Fibroblast of pulmonary artery (primary cell): ENCODE results near the gene MAL.
"Not testable (repeated sequence)": the region's sequence is repeated elsewhere in the genome, so short reads cannot be mapped to it uniquely, and the experiment has no call there.

Source experiments
- DNase-seq: peaks from one replicate; pipeline ENCODE4 v3.0.0-alpha.2; 2010; ENCODE audit warnings: low read depth
- H3K4me3 ChIP-seq: replicated peaks from 2 replicates; pipeline ENCODE4 v1.5.1; 2011; ENCODE audit warnings: low read depth, mild to moderate bottlenecking, control low read depth, low read length, moderate library complexity
- TF ChIP-seq, protein P1 (sequence below): IDR thresholded peaks from 2 replicates; pipeline ENCODE4 v1.5.1; 2011; ENCODE audit warnings: mild to moderate bottlenecking, control low read depth, low read length, inconsistent platforms; ENCODE audit errors: missing control alignments

Gene MAL

DNA sequence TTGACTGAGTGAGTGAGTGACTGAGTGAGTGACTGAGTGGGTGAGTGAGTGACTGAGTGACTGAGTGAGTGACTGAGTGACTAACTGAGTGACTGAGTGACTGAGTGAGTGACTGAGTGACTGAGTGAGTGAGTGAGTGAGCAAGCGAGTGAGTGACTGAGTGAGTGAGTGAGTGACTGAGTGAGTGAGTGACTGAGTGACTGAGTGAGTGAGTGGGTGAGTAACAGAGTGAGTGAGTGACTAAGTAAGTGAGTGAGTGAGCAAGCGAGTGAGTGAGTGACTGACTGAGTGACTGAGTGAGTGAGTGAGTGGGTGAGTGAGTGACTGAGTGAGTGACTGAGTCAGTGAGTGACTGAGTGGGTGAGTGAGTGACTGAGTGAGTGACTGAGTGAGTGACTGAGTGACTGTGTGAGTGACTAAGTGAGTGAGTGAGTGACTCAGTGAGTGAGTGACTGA is 11.9 kb downstream of the MAL start:
- no peak overlapping the region for H3K4me3 ChIP-seq
- TF ChIP-seq, protein P1, sequence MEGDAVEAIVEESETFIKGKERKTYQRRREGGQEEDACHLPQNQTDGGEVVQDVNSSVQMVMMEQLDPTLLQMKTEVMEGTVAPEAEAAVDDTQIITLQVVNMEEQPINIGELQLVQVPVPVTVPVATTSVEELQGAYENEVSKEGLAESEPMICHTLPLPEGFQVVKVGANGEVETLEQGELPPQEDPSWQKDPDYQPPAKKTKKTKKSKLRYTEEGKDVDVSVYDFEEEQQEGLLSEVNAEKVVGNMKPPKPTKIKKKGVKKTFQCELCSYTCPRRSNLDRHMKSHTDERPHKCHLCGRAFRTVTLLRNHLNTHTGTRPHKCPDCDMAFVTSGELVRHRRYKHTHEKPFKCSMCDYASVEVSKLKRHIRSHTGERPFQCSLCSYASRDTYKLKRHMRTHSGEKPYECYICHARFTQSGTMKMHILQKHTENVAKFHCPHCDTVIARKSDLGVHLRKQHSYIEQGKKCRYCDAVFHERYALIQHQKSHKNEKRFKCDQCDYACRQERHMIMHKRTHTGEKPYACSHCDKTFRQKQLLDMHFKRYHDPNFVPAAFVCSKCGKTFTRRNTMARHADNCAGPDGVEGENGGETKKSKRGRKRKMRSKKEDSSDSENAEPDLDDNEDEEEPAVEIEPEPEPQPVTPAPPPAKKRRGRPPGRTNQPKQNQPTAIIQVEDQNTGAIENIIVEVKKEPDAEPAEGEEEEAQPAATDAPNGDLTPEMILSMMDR = no peak
- no peak for DNase-seq

DNA sequence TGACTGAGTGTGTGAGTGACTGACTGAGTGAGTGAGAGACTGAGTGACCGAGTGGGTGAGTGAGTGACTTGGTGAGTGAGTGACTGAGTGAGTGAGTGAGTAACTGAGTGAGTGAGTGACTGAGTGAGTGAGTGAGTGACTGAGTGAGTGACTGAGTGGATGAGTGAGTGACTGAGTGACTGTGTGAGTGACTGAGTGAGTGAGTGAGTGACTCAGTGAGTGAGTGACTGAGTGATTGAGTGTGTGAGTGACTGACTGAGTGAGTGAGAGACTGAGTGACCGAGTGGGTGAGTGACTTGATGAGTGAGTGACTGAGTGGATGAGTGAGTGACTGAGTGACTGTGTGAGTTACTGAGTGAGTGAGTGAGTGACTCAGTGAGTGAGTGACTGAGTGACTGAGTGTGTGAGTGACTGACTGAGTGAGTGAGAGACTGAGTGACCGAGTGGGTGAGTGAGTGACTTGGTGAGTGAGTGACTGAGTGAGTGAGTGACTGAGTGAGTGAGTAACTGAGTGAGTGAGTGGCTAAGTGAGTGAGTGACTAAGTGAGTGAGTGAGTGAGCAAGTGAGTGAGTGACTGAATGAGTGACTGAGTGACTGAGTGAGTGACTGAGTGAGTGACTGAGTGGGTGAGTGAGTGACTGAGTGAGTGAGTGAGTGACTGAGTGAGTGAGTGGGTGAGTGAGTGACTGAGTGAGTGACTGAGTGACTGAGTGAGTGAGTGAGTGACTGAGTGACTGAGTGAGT is 12.5 kb downstream of the MAL start:
- not testable (repeated sequence) for H3K4me3 ChIP-seq, DNase-seq

- no peak overlapping the region for H3K4me3 ChIP-seq
- TF ChIP-seq, protein P1 = no peak
- no peak for DNase-seq
Observed at GRCh38 chr2:95038635-95039298, 13.3 kb downstream of the MAL start.

- TF ChIP-seq, protein P1 = no peak
- H3K4me3 ChIP-seq = no peak overlapping the region
- no peak for DNase-seq
Observed at GRCh38 chr2:95039363-95039762, 13.9 kb downstream of the MAL start.

- DNase-seq = no peak
- TF ChIP-seq, protein P1 = no peak
- H3K4me3 ChIP-seq = no peak overlapping the region
Observed at GRCh38 chr2:95039978-95040377, 14.5 kb downstream of the MAL start.

- DNase-seq = no peak
- no peak overlapping the region for H3K4me3 ChIP-seq
- TF ChIP-seq, protein P1 = no peak
Observed at GRCh38 chr2:95040426-95040825, 14.9 kb downstream of the MAL start.

DNA sequence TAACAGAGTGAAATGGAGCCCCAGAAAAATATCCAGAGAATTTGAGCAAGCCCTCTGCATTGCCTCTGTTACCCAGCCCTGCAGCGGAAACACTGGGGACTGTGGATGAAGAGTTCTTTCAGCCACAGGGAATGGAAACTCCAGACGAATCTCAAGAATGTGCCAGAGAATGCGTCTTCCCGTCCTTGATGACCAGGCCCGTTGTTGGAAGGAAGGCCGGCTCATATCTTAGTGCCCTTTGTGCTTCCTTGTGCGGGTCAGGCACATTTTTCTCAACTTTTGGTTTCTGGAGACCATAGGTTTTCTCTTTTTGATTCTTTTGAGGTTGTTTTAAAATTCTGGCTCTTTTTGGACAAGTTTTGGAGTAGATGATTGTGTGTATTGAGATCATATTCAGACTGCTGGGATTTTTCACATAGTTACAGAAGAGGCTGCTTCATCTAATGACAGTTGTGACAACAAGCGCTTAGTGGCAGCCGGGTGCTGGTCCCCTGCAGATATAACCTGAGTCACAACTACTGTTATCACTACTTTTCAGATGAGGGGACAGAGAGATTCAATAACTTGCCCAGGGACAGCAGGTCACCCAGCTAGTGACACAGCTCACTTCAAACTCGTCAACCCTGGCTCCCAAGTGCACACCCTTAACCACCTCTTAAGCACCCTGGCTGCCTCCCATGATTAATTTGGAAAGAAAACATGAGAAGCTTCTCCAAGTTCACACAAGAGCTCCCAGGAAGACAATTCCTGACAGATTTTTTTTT is 15.7 kb downstream of the MAL start:
- TF ChIP-seq, protein P1 = no peak
- DNase-seq = no peak
- H3K4me3 ChIP-seq = no peak overlapping the region
